ENCODE results near the gene ERV3-1.
"Not testable (repeated sequence)": the region's sequence is repeated elsewhere in the genome, so short reads cannot be mapped to it uniquely, and the experiment has no call there.

Gene ERV3-1

GRCh38 chr7:65001291-65001814 is 5.1 kb downstream of the ERV3-1 start:
- DNase-seq (ENCODE audit: low read depth, low spot score) = no peak

- DNase-seq (ENCODE audit: low read depth, low spot score) = no peak
Observed at GRCh38 chr7:64999165-65000004, 7.1 kb downstream of the ERV3-1 start.

GRCh38 chr7:64998865-64999164 is 7.7 kb downstream of the ERV3-1 start:
- DNase-seq (ENCODE audit: low read depth, low spot score) = no peak

- DNase-seq (ENCODE audit: low read depth, low spot score) = peak; percentile 28
Observed at GRCh38 chr7:64997927-64998391, 8.5 kb downstream of the ERV3-1 start.

- DNase-seq (ENCODE audit: low read depth, low spot score) = no peak
Observed at GRCh38 chr7:64997164-64997908, 9.2 kb downstream of the ERV3-1 start.

- DNase-seq (ENCODE audit: low read depth, low spot score) = no peak
Observed at GRCh38 chr7:64996305-64996704, 10.2 kb downstream of the ERV3-1 start.

GRCh38 chr7:64993901-64994300 is 12.6 kb downstream of the ERV3-1 start:
- no peak for DNase-seq (ENCODE audit: low read depth, low spot score)

GRCh38 chr7:64992971-64993370 is 13.5 kb downstream of the ERV3-1 start:
- DNase-seq (ENCODE audit: low read depth, low spot score) = no peak

GRCh38 chr7:64990936-64991335 is 15.6 kb downstream of the ERV3-1 start, which contains the start of gene ZNF117:
ZNF117 (minus strand) TSS chr7:64991036.
- no peak for DNase-seq (ENCODE audit: low read depth, low spot score)

- DNase-seq (ENCODE audit: low read depth, low spot score) = no peak
Observed at GRCh38 chr7:64990216-64990615, 16.3 kb downstream of the ERV3-1 start.

GRCh38 chr7:64978497-64979203 is 27.8 kb downstream of the ERV3-1 start:
- no peak for DNase-seq (ENCODE audit: low read depth, low spot score)

- no peak for DNase-seq (ENCODE audit: low read depth, low spot score)
Observed at GRCh38 chr7:64965594-64965993, 40.9 kb downstream of the ERV3-1 start.

- peak; percentile 56 for DNase-seq (ENCODE audit: low read depth, low spot score)
Observed at GRCh38 chr7:64959072-64959747, 47.3 kb downstream of the ERV3-1 start.

- DNase-seq (ENCODE audit: low read depth, low spot score) = no peak
Observed at GRCh38 chr7:64951250-64951848, 55.1 kb downstream of the ERV3-1 start.

- not testable (repeated sequence) for DNase-seq (ENCODE audit: low read depth, low spot score)
Observed at GRCh38 chr7:64950673-64951072, 55.8 kb downstream of the ERV3-1 start.

GRCh38 chr7:64948774-64949173 is 57.7 kb downstream of the ERV3-1 start:
- not testable (repeated sequence) for DNase-seq (ENCODE audit: low read depth, low spot score)

- DNase-seq (ENCODE audit: low read depth, low spot score) = no peak
Observed at GRCh38 chr7:64947252-64948000, 59.1 kb downstream of the ERV3-1 start.

- DNase-seq (ENCODE audit: low read depth, low spot score) = no peak
Observed at GRCh38 chr7:64946772-64947171, 59.7 kb downstream of the ERV3-1 start.

GRCh38 chr7:64945503-64946175 is 60.8 kb downstream of the ERV3-1 start:
- DNase-seq (ENCODE audit: low read depth, low spot score) = no peak

All from iPS DF 19.7 (cell line).